Prostate gland (tissue), 2 donors: ENCODE measurements around the gene ALG1.

Source experiments
- POLR2AphosphoS5 ChIP-seq: sonication (generic); formaldehyde crosslinking; IDR thresholded peaks from one replicate; pipeline ENCODE4 v1.6.1; 2017; ENCODE audit warnings: antibody characterized with exemption
- TF ChIP-seq, protein P1 (sequence below), 4 experiments: fragments of 200-600 bp in 2 of 4; fragments of 450-650 bp in 2 of 4; sonication (generic) in 2 of 4; IDR thresholded peaks; 1 replicate in 3 of 4; 2 replicates in 1 of 4; pipeline ENCODE4 v1.5.1; 2016 to 2019; ENCODE audit warnings: antibody characterized with exemption in 4 of 4, mild to moderate bottlenecking in 2 of 4, moderate library complexity in 2 of 4

GRCh38 chr16:5027086-5027485, 44.6 kb upstream of the ALG1 start:
- TF ChIP-seq, protein P1, sequence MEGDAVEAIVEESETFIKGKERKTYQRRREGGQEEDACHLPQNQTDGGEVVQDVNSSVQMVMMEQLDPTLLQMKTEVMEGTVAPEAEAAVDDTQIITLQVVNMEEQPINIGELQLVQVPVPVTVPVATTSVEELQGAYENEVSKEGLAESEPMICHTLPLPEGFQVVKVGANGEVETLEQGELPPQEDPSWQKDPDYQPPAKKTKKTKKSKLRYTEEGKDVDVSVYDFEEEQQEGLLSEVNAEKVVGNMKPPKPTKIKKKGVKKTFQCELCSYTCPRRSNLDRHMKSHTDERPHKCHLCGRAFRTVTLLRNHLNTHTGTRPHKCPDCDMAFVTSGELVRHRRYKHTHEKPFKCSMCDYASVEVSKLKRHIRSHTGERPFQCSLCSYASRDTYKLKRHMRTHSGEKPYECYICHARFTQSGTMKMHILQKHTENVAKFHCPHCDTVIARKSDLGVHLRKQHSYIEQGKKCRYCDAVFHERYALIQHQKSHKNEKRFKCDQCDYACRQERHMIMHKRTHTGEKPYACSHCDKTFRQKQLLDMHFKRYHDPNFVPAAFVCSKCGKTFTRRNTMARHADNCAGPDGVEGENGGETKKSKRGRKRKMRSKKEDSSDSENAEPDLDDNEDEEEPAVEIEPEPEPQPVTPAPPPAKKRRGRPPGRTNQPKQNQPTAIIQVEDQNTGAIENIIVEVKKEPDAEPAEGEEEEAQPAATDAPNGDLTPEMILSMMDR (IDR thresholded peaks at IDR 0.05): no peak
- no peak for TF ChIP-seq POLR2AphosphoS5
